Esophagus (tissue), 2 donors: ENCODE data around the gene PTOV1. TPM values are rescaled to one million over a fixed set of nuclear protein-coding genes. Genes with fewer than 3 reads are reported as not detected.

ENCODE experiments used
- H3K27ac ChIP-seq, 2 donors: one replicate each; pipeline ENCODE4 v1.5.1; 2013; ENCODE audit warnings: low read depth in 2 of 2, mild to moderate bottlenecking in 2 of 2, inconsistent platforms in 1 of 2, low read length in 1 of 2, moderate library complexity in 1 of 2
- H3K27me3 ChIP-seq, 2 donors: one replicate each; pipeline ENCODE4 v1.6.1; 2013; ENCODE audit warnings: low read length in 2 of 2, control low read depth in 1 of 2, mild to moderate bottlenecking in 1 of 2; ENCODE audit not compliant: insufficient read depth in 2 of 2, control insufficient read depth in 1 of 2
- H3K36me3 ChIP-seq, 2 donors: one replicate each; pipeline ENCODE4 v1.6.1; 2013; ENCODE audit warnings: low read length in 1 of 2; ENCODE audit not compliant: control insufficient read depth in 2 of 2, insufficient read depth in 2 of 2
- H3K4me1 ChIP-seq, 2 donors: one replicate each; pipeline ENCODE4 v1.6.1; 2013; ENCODE audit warnings: low read length in 1 of 2; ENCODE audit not compliant: control insufficient read depth in 2 of 2, insufficient read depth in 2 of 2
- H3K4me3 ChIP-seq, 2 donors: one replicate each; pipeline ENCODE4 v1.5.1; 2013; ENCODE audit warnings: low read length in 2 of 2, mild to moderate bottlenecking in 2 of 2, low read depth in 1 of 2, moderate library complexity in 1 of 2
- H3K9me3 ChIP-seq, 2 donors: one replicate each; pipeline ENCODE4 v1.6.1; 2013; ENCODE audit warnings: mild to moderate bottlenecking in 2 of 2, low read depth in 1 of 2, low read length in 1 of 2, moderate library complexity in 1 of 2; ENCODE audit not compliant: control insufficient read depth in 2 of 2, insufficient read depth in 1 of 2
- WGBS, 2 donors: extraction: QIAGEN DNeasy Blood & Tissue Kit; methylation state at CpG; one replicate each; pipeline ENCODE4 v1.1.7; 2013; 5-methylcytosine and 5-hydroxymethylcytosine counted together
- polyA plus RNA-seq, 2 donors: library from polyadenylated mRNA; stranded (reverse); fragments of 200-250 nt; gene quantifications; one replicate each; pipeline ENCODE4 v1.2.3, GENCODE V29; 2013
- donor health status: healthy with polysubstance abuse.
- donor health status: Bipolar disorder and iron deficiency.

PTOV1 gene
- polyA plus RNA-seq, result 10 to 100 TPM; 59.1 to 92.8 TPM

- Histone ChIP-seq H3K27ac (peak within 1 kb of the TSS; percentile 98 to 100), H3K27me3 (no peaks in the 10 kb centered on the region), H3K36me3 (peaks cover 0 to 13% of the 10 kb centered on the region in 2 donors), H3K4me3 (peak within 1 kb of the TSS; percentile 81 to 93), H3K9me3 (no peaks in the 10 kb centered on the region), H3K4me1 (peaks cover 0 to 15% of the 10 kb centered on the region in 2 donors)
- WGBS, 2 donors, result 0 to 1% methylated on average over 73 to 98 of the region's 98 CpGs
Measured at GRCh38 chr19:49850487-49851342, at the start of gene PTOV1. TSS of gene PTOV1 (plus strand) at chr19:49851159.

GRCh38 chr19:49801401-49801888, 49.5 kb upstream of the PTOV1 start:
- no peaks in the 10 kb centered on the region for H3K27me3 ChIP-seq
- peaks cover 9 to 67% of the 10 kb centered on the region in 2 donors for H3K36me3 ChIP-seq
- no peaks in the 10 kb centered on the region for H3K4me1 ChIP-seq
- 84 to 86% methylated on average over 30 to 32 of the region's 32 CpGs for WGBS, 2 donors
- no peak overlapping the region for H3K4me3 ChIP-seq
- no peak overlapping the region for H3K27ac ChIP-seq
- peaks cover 0 to under 1% of the 10 kb centered on the region in 2 donors for H3K9me3 ChIP-seq

- Histone ChIP-seq H3K4me3 (peak overlapping the region in 1 of 2 donors; percentile 8), H3K9me3 (no peaks in the 10 kb centered on the region), H3K36me3 (peaks cover 9 to 61% of the 10 kb centered on the region in 2 donors), H3K27ac (peak overlapping the region in 1 of 2 donors; percentile 36), H3K27me3 (no peaks in the 10 kb centered on the region), H3K4me1 (no peaks in the 10 kb centered on the region)
- 55 to 62% methylated on average over 37 of the region's 38 CpGs for WGBS, 2 donors
Measured at GRCh38 chr19:49801966-49802661, 48.8 kb upstream of the PTOV1 start.

GRCh38 chr19:49802836-49803528, 48.0 kb upstream of the PTOV1 start:
- no peaks in the 10 kb centered on the region for H3K4me1 ChIP-seq
- no peak overlapping the region for H3K4me3 ChIP-seq
- H3K27ac ChIP-seq, result peak overlapping the region in 1 of 2 donors; percentile 19
- H3K27me3 ChIP-seq, result no peaks in the 10 kb centered on the region
- H3K9me3 ChIP-seq, result no peaks in the 10 kb centered on the region
- 86 to 89% methylated on average over 24 of the region's 24 CpGs for WGBS, 2 donors
- H3K36me3 ChIP-seq, result peaks cover 9 to 60% of the 10 kb centered on the region in 2 donors

- no peak overlapping the region for H3K27ac ChIP-seq
- peaks cover 9 to 55% of the 10 kb centered on the region in 2 donors for H3K36me3 ChIP-seq
Measured at GRCh38 chr19:49803529-49803856, 47.5 kb upstream of the PTOV1 start.

GRCh38 chr19:49805822-49806619, 44.9 kb upstream of the PTOV1 start:
- no peak overlapping the region for H3K27ac ChIP-seq
- no peaks in the 10 kb centered on the region for H3K9me3 ChIP-seq
- no peaks in the 10 kb centered on the region for H3K27me3 ChIP-seq
- H3K36me3 ChIP-seq, result peaks cover 5 to 31% of the 10 kb centered on the region in 2 donors
- H3K4me3 ChIP-seq, result no peak overlapping the region
- WGBS, 2 donors, result 82 to 84% methylated on average over 20 of the region's 20 CpGs
- peaks cover 4 to 9% of the 10 kb centered on the region in 2 donors for H3K4me1 ChIP-seq

More at GRCh38 chr19:49803529-49803856, 47.5 kb upstream of the PTOV1 start:
- H3K4me1 ChIP-seq, result peaks cover 0 to 2% of the 10 kb centered on the region in 2 donors
- no peak overlapping the region for H3K4me3 ChIP-seq
- H3K9me3 ChIP-seq, result no peaks in the 10 kb centered on the region
- no peaks in the 10 kb centered on the region for H3K27me3 ChIP-seq
- 76 to 78% methylated on average over 6 of the region's 6 CpGs for WGBS, 2 donors

- peaks cover 5 to 28% of the 10 kb centered on the region in 2 donors for H3K36me3 ChIP-seq
- no peak overlapping the region for H3K27ac ChIP-seq
- WGBS, 2 donors, result 87 to 92% methylated on average over 8 of the region's 8 CpGs
- no peaks in the 10 kb centered on the region for H3K27me3 ChIP-seq
- peaks cover 4 to 9% of the 10 kb centered on the region in 2 donors for H3K4me1 ChIP-seq
- H3K4me3 ChIP-seq, result no peak overlapping the region
- no peaks in the 10 kb centered on the region for H3K9me3 ChIP-seq
Measured at GRCh38 chr19:49806620-49806959, 44.4 kb upstream of the PTOV1 start.

- H3K4me3 ChIP-seq, result no peak overlapping the region
- H3K4me1 ChIP-seq, result peaks cover 4 to 9% of the 10 kb centered on the region in 2 donors
- no peaks in the 10 kb centered on the region for H3K27me3 ChIP-seq
- H3K9me3 ChIP-seq, result no peaks in the 10 kb centered on the region
- H3K36me3 ChIP-seq, result peaks cover 5 to 21% of the 10 kb centered on the region in 2 donors
- WGBS, 2 donors, result 82 to 87% methylated on average over 18 of the region's 18 CpGs
- H3K27ac ChIP-seq, result peak overlapping the region in 1 of 2 donors; percentile 5
Measured at GRCh38 chr19:49807058-49807903, 43.7 kb upstream of the PTOV1 start.
